WTC11 (cell line): ENCODE data around the gene PLS1. TPM values are rescaled to one million over a fixed set of nuclear protein-coding genes. Genes with fewer than 3 reads are reported as not detected.
A peak's percentile ranks its signal among the peaks of the same experiment; 100 is the strongest.

Experiments
- CREM ChIP-seq: sonication (generic); formaldehyde crosslinking; IDR thresholded peaks from 2 replicates; pipeline ENCODE4 v1.8.1; 2022; ENCODE audit warnings: mild to moderate bottlenecking, missing genetic modification reagents, moderate library complexity
- ESRRA ChIP-seq: sonication (generic); formaldehyde crosslinking; IDR thresholded peaks from 2 replicates; pipeline ENCODE4 v1.8.1; 2022; ENCODE audit warnings: mild to moderate bottlenecking, missing genetic modification reagents, borderline replicate concordance
- FOXJ3 ChIP-seq: sonication (generic); formaldehyde crosslinking; IDR thresholded peaks from 2 replicates; pipeline ENCODE4 v1.9.0; 2021; ENCODE audit warnings: missing genetic modification reagents, mild to moderate bottlenecking, borderline replicate concordance
- GABPB1 ChIP-seq: sonication (generic); formaldehyde crosslinking; IDR thresholded peaks from 2 replicates; pipeline ENCODE4 v1.8.1; 2023; ENCODE audit warnings: mild to moderate bottlenecking, missing genetic modification reagents
- GRHL2 ChIP-seq: fragments of 250-450 bp; sonication (Bioruptor Pico); IDR thresholded peaks from 2 replicates; pipeline ENCODE4 v1.8.0; 2022; ENCODE audit warnings: mild to moderate bottlenecking, moderate library complexity; ENCODE audit not compliant: insufficient replicate concordance, severe bottlenecking
- HMGA2 ChIP-seq: fragments of 250-450 bp; sonication (Bioruptor Pico); IDR thresholded peaks from 2 replicates; pipeline ENCODE4 v1.4.0; 2021; ENCODE audit warnings: mild to moderate bottlenecking, moderate library complexity
- NFATC4 ChIP-seq: fragments of 250-450 bp; sonication (Bioruptor Pico); IDR thresholded peaks from 2 replicates; pipeline ENCODE4 v1.9.0; 2021; ENCODE audit warnings: mild to moderate bottlenecking
- NFE2L1 ChIP-seq: sonication (generic); formaldehyde crosslinking; IDR thresholded peaks from 2 replicates; pipeline ENCODE4 v1.8.1; 2023; ENCODE audit warnings: missing genetic modification reagents
- NR3C1 ChIP-seq: sonication (generic); formaldehyde crosslinking; conservative IDR thresholded peaks from 2 replicates; pipeline ENCODE4 v1.8.1; 2023; ENCODE audit warnings: low read depth, mild to moderate bottlenecking, missing genetic modification reagents
- SMAD3 ChIP-seq: sonication (generic); formaldehyde crosslinking; IDR thresholded peaks from 2 replicates; pipeline ENCODE4 v1.8.0; 2022; ENCODE audit warnings: missing genetic modification reagents, mild to moderate bottlenecking, borderline replicate concordance
- TCF7 ChIP-seq: sonication (generic); formaldehyde crosslinking; IDR thresholded peaks from 2 replicates; pipeline ENCODE4 v1.8.0; 2022; ENCODE audit warnings: mild to moderate bottlenecking, low read depth, missing genetic modification reagents, moderate library complexity
- TEAD1 ChIP-seq: sonication (generic); formaldehyde crosslinking; IDR thresholded peaks from 2 replicates; pipeline ENCODE4 v1.8.0; 2022; ENCODE audit warnings: mild to moderate bottlenecking, missing genetic modification reagents
- TP53 ChIP-seq: sonication (generic); formaldehyde crosslinking; IDR thresholded peaks from 2 replicates; pipeline ENCODE4 v1.8.1; 2023; ENCODE audit warnings: mild to moderate bottlenecking, missing genetic modification reagents
- ZNF138 ChIP-seq: sonication (generic); formaldehyde crosslinking; conservative IDR thresholded peaks from 2 replicates; pipeline ENCODE4 v1.8.1; 2022; ENCODE audit warnings: mild to moderate bottlenecking, moderate library complexity, missing genetic modification reagents
- ZNF219 ChIP-seq: sonication (generic); formaldehyde crosslinking; IDR thresholded peaks from 2 replicates; pipeline ENCODE4 v1.8.0; 2023; ENCODE audit warnings: missing genetic modification reagents, mild to moderate bottlenecking, borderline replicate concordance
- ZNF423 ChIP-seq: fragments of 250-450 bp; sonication (Bioruptor Pico); IDR thresholded peaks from 2 replicates; pipeline ENCODE4 v2.1.2; 2022; ENCODE audit warnings: mild to moderate bottlenecking, moderate library complexity
- total RNA-seq: library from RNA; stranded (reverse); gene quantifications from 3 replicates; pipeline ENCODE4 v1.2.3, GENCODE V29; 2021
- TF ChIP-seq, protein P1 (sequence below): sonication (generic); formaldehyde crosslinking; IDR thresholded peaks from 2 replicates; pipeline ENCODE4 v1.8.1; 2023; ENCODE audit warnings: mild to moderate bottlenecking, missing genetic modification reagents
- TF ChIP-seq, protein P2 (sequence below): sonication (generic); formaldehyde crosslinking; conservative IDR thresholded peaks from 2 replicates; pipeline ENCODE4 v1.8.1; 2023; ENCODE audit warnings: mild to moderate bottlenecking, low read depth, missing genetic modification reagents, moderate library complexity
- TF ChIP-seq, protein P3 (sequence below): sonication (generic); formaldehyde crosslinking; conservative IDR thresholded peaks from 2 replicates; pipeline ENCODE4 v1.8.1; 2022; ENCODE audit warnings: mild to moderate bottlenecking, missing genetic modification reagents
- TF ChIP-seq, protein P4 (sequence below): sonication (generic); formaldehyde crosslinking; IDR thresholded peaks from 2 replicates; pipeline ENCODE4 v1.8.0; 2022; ENCODE audit warnings: missing genetic modification reagents
- TF ChIP-seq, protein P5 (sequence below): fragments of 250-450 bp; sonication (Bioruptor Pico); IDR thresholded peaks from 2 replicates; pipeline ENCODE4 v1.8.0; 2021; ENCODE audit warnings: mild to moderate bottlenecking
- TF ChIP-seq, protein P6 (sequence below): sonication (generic); formaldehyde crosslinking; IDR thresholded peaks from 2 replicates; pipeline ENCODE4 v1.8.1; 2023; ENCODE audit warnings: mild to moderate bottlenecking, moderate library complexity, missing genetic modification reagents
- TF ChIP-seq, protein P7 (sequence below): fragments of 250-450 bp; sonication (Bioruptor Pico); IDR thresholded peaks from 2 replicates; pipeline ENCODE4 v1.9.0; 2021; ENCODE audit warnings: mild to moderate bottlenecking

PLS1 gene
- total RNA-seq, 1 experiment from 2014 or later: 26.4 TPM

DNA sequence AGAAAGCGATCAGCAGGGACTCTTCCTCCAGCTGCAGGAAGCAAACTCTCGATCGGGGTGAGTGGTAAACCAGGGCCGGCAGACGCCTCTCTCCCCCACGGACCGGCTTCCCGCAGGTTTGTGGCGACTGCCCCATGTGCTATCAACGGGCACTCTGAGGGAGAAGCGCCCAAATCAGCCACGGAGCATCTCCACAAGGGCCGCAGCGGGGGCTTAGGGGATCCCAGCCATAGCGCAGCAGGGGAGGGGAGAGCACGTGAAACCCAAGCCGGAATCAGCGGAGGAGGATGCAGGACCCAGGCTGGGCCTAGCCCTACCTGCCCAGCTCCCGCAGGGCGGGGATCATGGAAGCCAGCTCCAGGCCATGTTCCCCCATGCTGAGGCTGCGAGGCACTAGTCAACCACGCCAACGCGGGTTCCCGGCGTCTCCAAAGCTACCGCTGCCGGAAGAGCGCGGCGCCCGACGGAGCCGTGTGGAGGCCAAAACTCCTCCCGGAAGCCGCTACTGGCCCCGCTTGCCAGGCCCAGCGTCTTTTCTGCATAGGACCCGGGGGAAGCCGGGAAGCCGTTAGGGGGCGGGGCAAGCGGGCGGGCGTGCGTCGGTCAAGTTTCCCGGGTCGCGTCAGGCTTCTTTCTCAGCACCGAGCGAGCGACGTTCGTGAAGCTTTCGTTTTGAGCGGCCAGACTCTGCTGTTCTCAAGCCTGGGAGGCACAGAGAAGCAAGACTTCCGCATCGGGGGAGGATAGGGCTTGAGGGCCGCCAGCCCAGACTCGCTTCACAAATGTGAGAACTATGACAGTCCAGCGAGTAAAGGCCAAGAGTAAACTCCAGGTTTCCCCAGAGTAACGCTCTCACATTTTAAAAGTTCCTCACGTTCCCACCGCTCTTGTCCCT is 17.6 kb upstream of the PLS1 start, which contains the start of gene ATR (continued):
- TF ChIP-seq, protein P1, sequence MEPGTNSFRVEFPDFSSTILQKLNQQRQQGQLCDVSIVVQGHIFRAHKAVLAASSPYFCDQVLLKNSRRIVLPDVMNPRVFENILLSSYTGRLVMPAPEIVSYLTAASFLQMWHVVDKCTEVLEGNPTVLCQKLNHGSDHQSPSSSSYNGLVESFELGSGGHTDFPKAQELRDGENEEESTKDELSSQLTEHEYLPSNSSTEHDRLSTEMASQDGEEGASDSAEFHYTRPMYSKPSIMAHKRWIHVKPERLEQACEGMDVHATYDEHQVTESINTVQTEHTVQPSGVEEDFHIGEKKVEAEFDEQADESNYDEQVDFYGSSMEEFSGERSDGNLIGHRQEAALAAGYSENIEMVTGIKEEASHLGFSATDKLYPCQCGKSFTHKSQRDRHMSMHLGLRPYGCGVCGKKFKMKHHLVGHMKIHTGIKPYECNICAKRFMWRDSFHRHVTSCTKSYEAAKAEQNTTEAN: peak; percentile 96
- TF ChIP-seq GRHL2 (CRISPR knock-in tag) (no peak), ZNF138 (CRISPR knock-in tag) (no peak; the same call in 1 of the 2 replicates), TP53 (CRISPR knock-in tag) (peak; percentile 90), FOXJ3 (CRISPR knock-in tag) (no peak), CREM (CRISPR knock-in tag) (peak; percentile 75), ESRRA (CRISPR knock-in tag) (peak; percentile 55; the same call in 1 of the 2 replicates), SMAD3 (peak; percentile 94; the same call in 1 of the 2 replicates), NFE2L1 (CRISPR knock-in tag) (peak; percentile 86), ZNF423 (CRISPR knock-in tag) (peak; percentile 94), TCF7 (CRISPR knock-in tag) (no peak), TEAD1 (CRISPR knock-in tag) (peak; percentile 94), ZNF219 (CRISPR knock-in tag) (no peak; the same call in 1 of the 2 replicates), GABPB1 (CRISPR knock-in tag) (peak; percentile 85), NFATC4 (CRISPR knock-in tag) (no peak), NR3C1 (CRISPR knock-in tag) (0 out of 2 replicates have a peak, but pooled peaks have one; percentile 76), HMGA2 (CRISPR knock-in tag) (no peak)
- TF ChIP-seq, protein P2, sequence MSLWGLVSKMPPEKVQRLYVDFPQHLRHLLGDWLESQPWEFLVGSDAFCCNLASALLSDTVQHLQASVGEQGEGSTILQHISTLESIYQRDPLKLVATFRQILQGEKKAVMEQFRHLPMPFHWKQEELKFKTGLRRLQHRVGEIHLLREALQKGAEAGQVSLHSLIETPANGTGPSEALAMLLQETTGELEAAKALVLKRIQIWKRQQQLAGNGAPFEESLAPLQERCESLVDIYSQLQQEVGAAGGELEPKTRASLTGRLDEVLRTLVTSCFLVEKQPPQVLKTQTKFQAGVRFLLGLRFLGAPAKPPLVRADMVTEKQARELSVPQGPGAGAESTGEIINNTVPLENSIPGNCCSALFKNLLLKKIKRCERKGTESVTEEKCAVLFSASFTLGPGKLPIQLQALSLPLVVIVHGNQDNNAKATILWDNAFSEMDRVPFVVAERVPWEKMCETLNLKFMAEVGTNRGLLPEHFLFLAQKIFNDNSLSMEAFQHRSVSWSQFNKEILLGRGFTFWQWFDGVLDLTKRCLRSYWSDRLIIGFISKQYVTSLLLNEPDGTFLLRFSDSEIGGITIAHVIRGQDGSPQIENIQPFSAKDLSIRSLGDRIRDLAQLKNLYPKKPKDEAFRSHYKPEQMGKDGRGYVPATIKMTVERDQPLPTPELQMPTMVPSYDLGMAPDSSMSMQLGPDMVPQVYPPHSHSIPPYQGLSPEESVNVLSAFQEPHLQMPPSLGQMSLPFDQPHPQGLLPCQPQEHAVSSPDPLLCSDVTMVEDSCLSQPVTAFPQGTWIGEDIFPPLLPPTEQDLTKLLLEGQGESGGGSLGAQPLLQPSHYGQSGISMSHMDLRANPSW (CRISPR knock-in tag): no peak
- TF ChIP-seq, protein P3, sequence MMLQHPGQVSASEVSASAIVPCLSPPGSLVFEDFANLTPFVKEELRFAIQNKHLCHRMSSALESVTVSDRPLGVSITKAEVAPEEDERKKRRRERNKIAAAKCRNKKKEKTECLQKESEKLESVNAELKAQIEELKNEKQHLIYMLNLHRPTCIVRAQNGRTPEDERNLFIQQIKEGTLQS (CRISPR knock-in tag): no peak
- TF ChIP-seq, protein P4, sequence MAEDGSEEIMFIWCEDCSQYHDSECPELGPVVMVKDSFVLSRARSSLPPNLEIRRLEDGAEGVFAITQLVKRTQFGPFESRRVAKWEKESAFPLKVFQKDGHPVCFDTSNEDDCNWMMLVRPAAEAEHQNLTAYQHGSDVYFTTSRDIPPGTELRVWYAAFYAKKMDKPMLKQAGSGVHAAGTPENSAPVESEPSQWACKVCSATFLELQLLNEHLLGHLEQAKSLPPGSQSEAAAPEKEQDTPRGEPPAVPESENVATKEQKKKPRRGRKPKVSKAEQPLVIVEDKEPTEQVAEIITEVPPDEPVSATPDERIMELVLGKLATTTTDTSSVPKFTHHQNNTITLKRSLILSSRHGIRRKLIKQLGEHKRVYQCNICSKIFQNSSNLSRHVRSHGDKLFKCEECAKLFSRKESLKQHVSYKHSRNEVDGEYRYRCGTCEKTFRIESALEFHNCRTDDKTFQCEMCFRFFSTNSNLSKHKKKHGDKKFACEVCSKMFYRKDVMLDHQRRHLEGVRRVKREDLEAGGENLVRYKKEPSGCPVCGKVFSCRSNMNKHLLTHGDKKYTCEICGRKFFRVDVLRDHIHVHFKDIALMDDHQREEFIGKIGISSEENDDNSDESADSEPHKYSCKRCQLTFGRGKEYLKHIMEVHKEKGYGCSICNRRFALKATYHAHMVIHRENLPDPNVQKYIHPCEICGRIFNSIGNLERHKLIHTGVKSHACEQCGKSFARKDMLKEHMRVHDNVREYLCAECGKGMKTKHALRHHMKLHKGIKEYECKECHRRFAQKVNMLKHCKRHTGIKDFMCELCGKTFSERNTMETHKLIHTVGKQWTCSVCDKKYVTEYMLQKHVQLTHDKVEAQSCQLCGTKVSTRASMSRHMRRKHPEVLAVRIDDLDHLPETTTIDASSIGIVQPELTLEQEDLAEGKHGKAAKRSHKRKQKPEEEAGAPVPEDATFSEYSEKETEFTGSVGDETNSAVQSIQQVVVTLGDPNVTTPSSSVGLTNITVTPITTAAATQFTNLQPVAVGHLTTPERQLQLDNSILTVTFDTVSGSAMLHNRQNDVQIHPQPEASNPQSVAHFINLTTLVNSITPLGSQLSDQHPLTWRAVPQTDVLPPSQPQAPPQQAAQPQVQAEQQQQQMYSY (CRISPR knock-in tag): peak; percentile 74
- TF ChIP-seq, protein P5, sequence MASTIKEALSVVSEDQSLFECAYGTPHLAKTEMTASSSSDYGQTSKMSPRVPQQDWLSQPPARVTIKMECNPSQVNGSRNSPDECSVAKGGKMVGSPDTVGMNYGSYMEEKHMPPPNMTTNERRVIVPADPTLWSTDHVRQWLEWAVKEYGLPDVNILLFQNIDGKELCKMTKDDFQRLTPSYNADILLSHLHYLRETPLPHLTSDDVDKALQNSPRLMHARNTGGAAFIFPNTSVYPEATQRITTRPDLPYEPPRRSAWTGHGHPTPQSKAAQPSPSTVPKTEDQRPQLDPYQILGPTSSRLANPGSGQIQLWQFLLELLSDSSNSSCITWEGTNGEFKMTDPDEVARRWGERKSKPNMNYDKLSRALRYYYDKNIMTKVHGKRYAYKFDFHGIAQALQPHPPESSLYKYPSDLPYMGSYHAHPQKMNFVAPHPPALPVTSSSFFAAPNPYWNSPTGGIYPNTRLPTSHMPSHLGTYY: no peak
- TF ChIP-seq, protein P6, sequence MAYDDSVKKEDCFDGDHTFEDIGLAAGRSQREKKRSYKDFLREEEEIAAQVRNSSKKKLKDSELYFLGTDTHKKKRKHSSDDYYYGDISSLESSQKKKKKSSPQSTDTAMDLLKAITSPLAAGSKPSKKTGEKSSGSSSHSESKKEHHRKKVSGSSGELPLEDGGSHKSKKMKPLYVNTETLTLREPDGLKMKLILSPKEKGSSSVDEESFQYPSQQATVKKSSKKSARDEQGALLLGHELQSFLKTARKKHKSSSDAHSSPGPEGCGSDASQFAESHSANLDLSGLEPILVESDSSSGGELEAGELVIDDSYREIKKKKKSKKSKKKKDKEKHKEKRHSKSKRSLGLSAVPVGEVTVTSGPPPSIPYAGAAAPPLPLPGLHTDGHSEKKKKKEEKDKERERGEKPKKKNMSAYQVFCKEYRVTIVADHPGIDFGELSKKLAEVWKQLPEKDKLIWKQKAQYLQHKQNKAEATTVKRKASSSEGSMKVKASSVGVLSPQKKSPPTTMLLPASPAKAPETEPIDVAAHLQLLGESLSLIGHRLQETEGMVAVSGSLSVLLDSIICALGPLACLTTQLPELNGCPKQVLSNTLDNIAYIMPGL (CRISPR knock-in tag): peak; percentile 96
- TF ChIP-seq, protein P7, sequence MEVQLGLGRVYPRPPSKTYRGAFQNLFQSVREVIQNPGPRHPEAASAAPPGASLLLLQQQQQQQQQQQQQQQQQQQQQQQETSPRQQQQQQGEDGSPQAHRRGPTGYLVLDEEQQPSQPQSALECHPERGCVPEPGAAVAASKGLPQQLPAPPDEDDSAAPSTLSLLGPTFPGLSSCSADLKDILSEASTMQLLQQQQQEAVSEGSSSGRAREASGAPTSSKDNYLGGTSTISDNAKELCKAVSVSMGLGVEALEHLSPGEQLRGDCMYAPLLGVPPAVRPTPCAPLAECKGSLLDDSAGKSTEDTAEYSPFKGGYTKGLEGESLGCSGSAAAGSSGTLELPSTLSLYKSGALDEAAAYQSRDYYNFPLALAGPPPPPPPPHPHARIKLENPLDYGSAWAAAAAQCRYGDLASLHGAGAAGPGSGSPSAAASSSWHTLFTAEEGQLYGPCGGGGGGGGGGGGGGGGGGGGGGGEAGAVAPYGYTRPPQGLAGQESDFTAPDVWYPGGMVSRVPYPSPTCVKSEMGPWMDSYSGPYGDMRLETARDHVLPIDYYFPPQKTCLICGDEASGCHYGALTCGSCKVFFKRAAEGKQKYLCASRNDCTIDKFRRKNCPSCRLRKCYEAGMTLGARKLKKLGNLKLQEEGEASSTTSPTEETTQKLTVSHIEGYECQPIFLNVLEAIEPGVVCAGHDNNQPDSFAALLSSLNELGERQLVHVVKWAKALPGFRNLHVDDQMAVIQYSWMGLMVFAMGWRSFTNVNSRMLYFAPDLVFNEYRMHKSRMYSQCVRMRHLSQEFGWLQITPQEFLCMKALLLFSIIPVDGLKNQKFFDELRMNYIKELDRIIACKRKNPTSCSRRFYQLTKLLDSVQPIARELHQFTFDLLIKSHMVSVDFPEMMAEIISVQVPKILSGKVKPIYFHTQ: no peak
